ENCODE results near the gene COPG2. TPM values are rescaled to one million over a fixed set of nuclear protein-coding genes. Genes with fewer than 3 reads are reported as not detected.

Gene COPG2
- total RNA-seq, 4 donors from 2014 or later: 12.5 to 15.0 (median 14.0) TPM

DNA sequence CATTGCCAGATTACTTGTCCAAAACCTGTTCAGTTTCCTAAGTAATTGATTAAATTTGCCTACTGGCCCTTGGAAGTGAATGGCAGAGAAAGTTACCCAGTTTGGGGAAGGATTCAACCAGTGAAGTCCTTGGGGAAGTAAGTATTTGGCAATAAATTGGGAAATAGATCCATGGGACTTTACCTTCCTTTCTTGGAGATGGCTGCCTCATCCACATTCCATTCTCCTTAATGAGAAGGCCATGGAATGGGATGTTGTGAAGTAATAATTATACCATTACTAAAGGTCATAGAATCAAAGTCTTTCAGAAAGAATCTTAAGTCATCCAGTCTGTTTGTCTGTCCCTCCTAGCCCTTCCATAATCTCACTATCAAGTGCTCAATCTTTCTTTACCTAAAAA, 4.5 kb upstream of the COPG2 start:
- Histone ChIP-seq H3K36me3 (no peaks in the 10 kb centered on the region), H3K4me3 (no peak overlapping the region), H3K27ac (no peak overlapping the region), H3K27me3 (no peaks in the 10 kb centered on the region), H3K9me3 (no peaks in the 10 kb centered on the region), H3K4me1 (peaks cover 0 to 4% of the 10 kb centered on the region in 2 donors)
- in situ Hi-C loops (cut with MboI; ENCODE audit: low sequenced_read_pairs in 4 of 4) (no loop called here), intact Hi-C loops (cut with DNase I; ENCODE audit: low total_unique reads) (no loop called here)
- ATAC-seq: no peak
- TF ChIP-seq POLR2A (IDR thresholded peaks at IDR 0.05) (no peak), CTCF (IDR thresholded peaks at IDR 0.05 in 4 of 5, conservative IDR thresholded peaks at IDR 0.05 in 1 of 5) (no peak)
- DNase-seq: no peak

DNA sequence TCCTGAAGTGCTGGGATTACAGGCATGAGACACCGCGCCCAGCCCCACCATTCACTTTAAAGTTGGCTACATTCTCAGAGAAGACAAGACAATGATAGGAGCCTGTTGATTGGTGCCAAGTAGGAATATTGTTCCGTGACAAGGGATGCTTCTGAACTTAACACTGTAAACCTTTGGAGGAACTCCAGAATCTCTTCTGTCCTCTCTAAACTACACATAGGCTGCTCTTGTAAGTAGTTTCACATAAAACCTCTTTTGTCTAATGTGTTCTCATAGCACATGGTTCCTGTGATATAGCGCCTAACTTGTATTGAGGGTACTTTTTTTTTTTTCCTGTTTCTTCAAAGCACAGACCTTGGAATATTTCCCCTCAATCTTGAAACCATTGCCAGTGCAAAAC, 3.6 kb upstream of the COPG2 start:
- Histone ChIP-seq H3K9me3 (no peaks in the 10 kb centered on the region), H3K27ac (no peak overlapping the region), H3K36me3 (no peaks in the 10 kb centered on the region), H3K27me3 (no peaks in the 10 kb centered on the region), H3K4me3 (no peak overlapping the region), H3K4me1 (peaks cover 0 to 7% of the 10 kb centered on the region in 2 donors)
- ATAC-seq (no peak), DNase-seq (no peak)
- in situ Hi-C loops (cut with MboI; ENCODE audit: low sequenced_read_pairs in 4 of 4): no loop called here
- intact Hi-C loops (cut with DNase I; ENCODE audit: low total_unique reads): no loop called here
- TF ChIP-seq POLR2A (IDR thresholded peaks at IDR 0.05) (no peak), CTCF (IDR thresholded peaks at IDR 0.05 in 4 of 5, conservative IDR thresholded peaks at IDR 0.05 in 1 of 5) (no peak)

DNA sequence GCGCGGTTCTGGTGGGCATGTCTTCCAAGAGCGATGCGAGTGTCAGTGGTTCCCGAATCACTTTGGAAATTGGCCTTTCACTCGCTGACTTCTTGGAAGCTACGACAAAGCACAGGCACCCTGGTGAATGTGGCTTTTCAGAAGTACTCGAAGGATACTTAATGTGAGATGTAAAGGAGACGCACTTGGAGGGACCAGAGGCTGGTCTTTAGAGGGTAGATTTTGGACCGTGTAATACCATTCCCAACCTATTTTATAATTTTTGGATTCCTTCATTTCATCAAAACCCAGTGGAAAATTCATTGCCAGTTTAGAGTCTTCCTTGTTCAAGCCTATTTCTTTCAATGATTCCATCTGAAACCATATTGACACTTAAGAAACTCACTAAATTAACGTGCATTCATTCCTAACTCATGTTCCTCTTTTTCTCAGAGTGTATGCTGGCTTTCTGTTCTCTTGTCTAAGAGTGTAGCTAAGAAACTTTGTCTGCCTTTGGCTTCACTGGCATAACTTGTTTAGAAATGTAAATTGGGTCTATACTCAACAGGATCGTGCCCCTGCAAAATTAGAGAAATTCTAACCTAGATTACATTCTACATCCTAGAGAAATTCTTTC, 645 bp upstream of the COPG2 start:
- intact Hi-C loops (cut with DNase I; ENCODE audit: low total_unique reads): loop anchor here (2.0 kb wide), 1 partner anchor 598 kb away; the partner anchor contains the start of gene KLHDC10
- no peak for TF ChIP-seq CTCF (IDR thresholded peaks at IDR 0.05 in 4 of 5, conservative IDR thresholded peaks at IDR 0.05 in 1 of 5)
- TF ChIP-seq POLR2A (IDR thresholded peaks at IDR 0.05): no peak
- in situ Hi-C loops (cut with MboI; ENCODE audit: low sequenced_read_pairs in 4 of 4): no loop called here
- Histone ChIP-seq H3K36me3 (no peaks in the 10 kb centered on the region), H3K9me3 (no peaks in the 10 kb centered on the region), H3K4me3 (peak overlapping the region; percentile 77 to 90 (median 82)), H3K27me3 (no peaks in the 10 kb centered on the region), H3K4me1 (peaks cover 0 to 7% of the 10 kb centered on the region in 2 donors), H3K27ac (peak overlapping the region; percentile 78 to 91 (median 87))
- DNase-seq (no peak), ATAC-seq (no peak)

DNA sequence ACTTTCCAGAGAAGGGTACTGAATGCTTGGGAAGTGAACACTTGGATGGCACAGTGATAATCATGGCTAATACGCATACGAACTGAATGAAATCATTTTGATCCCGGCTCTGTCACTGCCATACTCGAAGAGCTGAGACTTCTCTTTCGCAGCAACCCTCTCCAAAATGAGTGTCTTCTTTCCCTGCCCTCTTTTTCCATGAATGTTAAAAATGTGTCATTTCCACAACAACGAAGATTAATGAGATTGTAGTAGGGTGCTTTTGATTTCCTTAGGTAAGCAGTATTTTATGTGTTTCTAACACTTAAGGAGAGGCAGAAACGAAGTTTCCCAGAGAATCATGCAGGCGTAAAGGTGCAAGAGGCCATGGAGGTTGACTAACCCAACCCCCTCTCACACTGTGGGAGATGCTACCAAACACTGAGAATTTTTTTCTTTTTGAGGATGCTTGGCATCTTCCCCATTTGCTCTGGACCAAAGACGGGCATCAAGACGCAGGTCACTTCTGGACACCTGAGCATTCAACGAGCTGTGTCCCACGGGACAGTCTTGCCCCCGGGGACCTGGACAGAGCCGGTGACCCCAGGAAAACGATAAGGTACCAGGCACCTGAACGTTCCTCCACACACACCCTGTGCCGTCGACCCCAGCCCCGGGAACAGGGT, 823 bp downstream of the COPG2 start:
- no peak for ATAC-seq
- TF ChIP-seq POLR2A (IDR thresholded peaks at IDR 0.05) (no peak), CTCF (IDR thresholded peaks at IDR 0.05 in 4 of 5, conservative IDR thresholded peaks at IDR 0.05 in 1 of 5) (no peak)
- intact Hi-C loops (cut with DNase I; ENCODE audit: low total_unique reads): loop anchor here (2.0 kb wide), 1 partner anchor 597 kb away; the partner anchor contains the start of gene KLHDC10

More for the DNA sequence above, 823 bp downstream of the COPG2 start:
- peak in 1 of 2 donors; percentile 17 for DNase-seq
- Histone ChIP-seq H3K4me3 (peak overlapping the region; percentile 77 to 90 (median 82)), H3K4me1 (peaks cover 0 to 7% of the 10 kb centered on the region in 2 donors), H3K27ac (peak overlapping the region; percentile 66 to 91 (median 84)), H3K9me3 (no peaks in the 10 kb centered on the region), H3K36me3 (peaks cover 0 to under 1% of the 10 kb centered on the region in 2 donors), H3K27me3 (no peaks in the 10 kb centered on the region)
- in situ Hi-C loops (cut with MboI; ENCODE audit: low sequenced_read_pairs in 4 of 4): no loop called here
